Activated CD4-positive, alpha-beta memory T cell treated with anti-CD3 and anti-CD28 coated beads for 36 hours (primary cell): ENCODE measurements around the gene UPK3BL1. TPM values are rescaled to one million over a fixed set of nuclear protein-coding genes. Genes with fewer than 3 reads are reported as not detected.
A peak's percentile ranks its signal among the peaks of the same experiment; 100 is the strongest.
"Not testable (repeated sequence)": the region's sequence is repeated elsewhere in the genome, so short reads cannot be mapped to it uniquely, and the experiment has no call there.

ENCODE experiments used
- CTCF ChIA-PET: fragments of 350-600 bp; sonication (Branson Sonifier 250); formaldehyde crosslinking; loops from one replicate; lab custom pipeline; 2021; ENCODE audit warnings: antibody characterized with exemption, inconsistent platforms; lab: Charles Lee
- POLR2A ChIA-PET: fragments of 350-600 bp; sonication (Branson Sonifier 250); formaldehyde crosslinking; loops from one replicate; lab custom pipeline; 2021; ENCODE audit warnings: antibody characterized with exemption; lab: Charles Lee
- DNase-seq: peaks from one replicate; pipeline ENCODE4 v3.0.0-alpha.2; 2020
- H3K27ac Mint-ChIP-seq: one replicate; pipeline ENCODE4 v1.8.0; 2021; ENCODE audit warnings: mixed read lengths
- H3K27me3 Mint-ChIP-seq: one replicate; pipeline ENCODE4 v1.8.0; 2021; ENCODE audit warnings: mixed read lengths
- H3K36me3 Mint-ChIP-seq: one replicate; pipeline ENCODE4 v1.8.0; 2021; ENCODE audit warnings: mixed read lengths
- H3K4me1 Mint-ChIP-seq: one replicate; pipeline ENCODE4 v1.8.0; 2021; ENCODE audit warnings: low read depth, mixed read lengths
- H3K4me3 Mint-ChIP-seq: one replicate; pipeline ENCODE4 v1.8.0; 2021; ENCODE audit warnings: mild to moderate bottlenecking, mixed read lengths
- H3K9me3 Mint-ChIP-seq: one replicate; pipeline ENCODE4 v1.8.0; 2021; ENCODE audit warnings: mixed read lengths
- intact Hi-C: fragments of 100-400 bp; cut with micrococcal nuclease; formaldehyde crosslinking; loops from one replicate; pipeline ENCODE4 v1.15.1; 2023
- total RNA-seq, 2 experiments: library from RNA; stranded (reverse); gene quantifications; one replicate each; pipeline ENCODE4 v1.2.3, GENCODE V29; 2021

The UPK3BL1 gene
- total RNA-seq: 1 to 10 TPM; 9.0 to 9.6 TPM

GRCh38 chr7:102642691-102643090 lies at the start of gene UPK3BL1:
Gene UPK3BL1, minus strand, starts transcription at chr7:102642791. Its CDS starts 50 bp downstream, at chr7:102642741.
- CTCF ChIA-PET, H3K36me3 Mint-ChIP-seq, H3K4me3 Mint-ChIP-seq, H3K4me1 Mint-ChIP-seq, DNase-seq, H3K27me3 Mint-ChIP-seq, H3K9me3 Mint-ChIP-seq, intact Hi-C loops, H3K27ac Mint-ChIP-seq, POLR2A ChIA-PET: not testable (repeated sequence)

- CTCF ChIA-PET, H3K27ac Mint-ChIP-seq, H3K27me3 Mint-ChIP-seq, H3K4me3 Mint-ChIP-seq, H3K9me3 Mint-ChIP-seq, DNase-seq, intact Hi-C loops, H3K36me3 Mint-ChIP-seq, POLR2A ChIA-PET, H3K4me1 Mint-ChIP-seq: not testable (repeated sequence)
Measured at GRCh38 chr7:102690602-102691001, 48.0 kb upstream of the UPK3BL1 start.

GRCh38 chr7:102689436-102690282 lies 47.1 kb upstream of the UPK3BL1 start:
- H3K9me3 Mint-ChIP-seq, H3K36me3 Mint-ChIP-seq, H3K27me3 Mint-ChIP-seq, CTCF ChIA-PET, H3K4me3 Mint-ChIP-seq, intact Hi-C loops, H3K27ac Mint-ChIP-seq, H3K4me1 Mint-ChIP-seq, POLR2A ChIA-PET, DNase-seq: not testable (repeated sequence)

GRCh38 chr7:102688299-102689036 lies 45.9 kb upstream of the UPK3BL1 start:
- H3K36me3 Mint-ChIP-seq, CTCF ChIA-PET, H3K9me3 Mint-ChIP-seq, H3K27ac Mint-ChIP-seq, H3K4me1 Mint-ChIP-seq, DNase-seq, H3K27me3 Mint-ChIP-seq, intact Hi-C loops, POLR2A ChIA-PET, H3K4me3 Mint-ChIP-seq: not testable (repeated sequence)

- H3K4me1 Mint-ChIP-seq, DNase-seq, H3K4me3 Mint-ChIP-seq, H3K9me3 Mint-ChIP-seq, H3K36me3 Mint-ChIP-seq, intact Hi-C loops, POLR2A ChIA-PET, H3K27ac Mint-ChIP-seq, CTCF ChIA-PET, H3K27me3 Mint-ChIP-seq: not testable (repeated sequence)
Measured at GRCh38 chr7:102682560-102682959, 40.0 kb upstream of the UPK3BL1 start.

- intact Hi-C loops, H3K4me1 Mint-ChIP-seq, POLR2A ChIA-PET, H3K4me3 Mint-ChIP-seq, DNase-seq, CTCF ChIA-PET, H3K27ac Mint-ChIP-seq, H3K36me3 Mint-ChIP-seq, H3K9me3 Mint-ChIP-seq, H3K27me3 Mint-ChIP-seq: not testable (repeated sequence)
Measured at GRCh38 chr7:102680780-102681179, 38.2 kb upstream of the UPK3BL1 start.

- H3K9me3 Mint-ChIP-seq, POLR2A ChIA-PET, H3K27ac Mint-ChIP-seq, H3K4me1 Mint-ChIP-seq, intact Hi-C loops, CTCF ChIA-PET, H3K36me3 Mint-ChIP-seq, H3K4me3 Mint-ChIP-seq, H3K27me3 Mint-ChIP-seq: not testable (repeated sequence)
- DNase-seq: peak; percentile 44
Measured at GRCh38 chr7:102675545-102675944, 33.0 kb upstream of the UPK3BL1 start.

GRCh38 chr7:102673447-102674067 lies 31.0 kb upstream of the UPK3BL1 start:
- CTCF ChIA-PET, H3K4me1 Mint-ChIP-seq, intact Hi-C loops, H3K36me3 Mint-ChIP-seq, H3K9me3 Mint-ChIP-seq, H3K27me3 Mint-ChIP-seq, H3K27ac Mint-ChIP-seq, H3K4me3 Mint-ChIP-seq, POLR2A ChIA-PET, DNase-seq: not testable (repeated sequence)

GRCh38 chr7:102671956-102672307 lies 29.3 kb upstream of the UPK3BL1 start:
- CTCF ChIA-PET, H3K36me3 Mint-ChIP-seq, H3K4me1 Mint-ChIP-seq, H3K4me3 Mint-ChIP-seq, H3K27ac Mint-ChIP-seq, intact Hi-C loops, H3K9me3 Mint-ChIP-seq, DNase-seq, H3K27me3 Mint-ChIP-seq, POLR2A ChIA-PET: not testable (repeated sequence)

- intact Hi-C loops, DNase-seq, POLR2A ChIA-PET, H3K4me1 Mint-ChIP-seq, H3K27ac Mint-ChIP-seq, H3K4me3 Mint-ChIP-seq, H3K36me3 Mint-ChIP-seq, CTCF ChIA-PET, H3K9me3 Mint-ChIP-seq, H3K27me3 Mint-ChIP-seq: not testable (repeated sequence)
Measured at GRCh38 chr7:102671166-102671955, 28.8 kb upstream of the UPK3BL1 start, which contains the start of gene POLR2J2. Gene POLR2J2, minus strand, starts transcription at chr7:102671663. Its CDS starts 62 bp downstream, at chr7:102671601.

GRCh38 chr7:102667523-102667922 lies 24.9 kb upstream of the UPK3BL1 start:
- H3K9me3 Mint-ChIP-seq, POLR2A ChIA-PET, H3K4me1 Mint-ChIP-seq, H3K27ac Mint-ChIP-seq, H3K36me3 Mint-ChIP-seq, H3K4me3 Mint-ChIP-seq, H3K27me3 Mint-ChIP-seq, DNase-seq, intact Hi-C loops, CTCF ChIA-PET: not testable (repeated sequence)

GRCh38 chr7:102666850-102667249 lies 24.3 kb upstream of the UPK3BL1 start:
- H3K27me3 Mint-ChIP-seq, intact Hi-C loops, H3K9me3 Mint-ChIP-seq, CTCF ChIA-PET, DNase-seq, H3K36me3 Mint-ChIP-seq, H3K4me3 Mint-ChIP-seq, H3K4me1 Mint-ChIP-seq, POLR2A ChIA-PET, H3K27ac Mint-ChIP-seq: not testable (repeated sequence)
